HFFc6 (cell line): ENCODE results near the gene LDLRAD4. TPM values are rescaled to one million over a fixed set of nuclear protein-coding genes. Genes with fewer than 3 reads are reported as not detected.

ENCODE experiments used
- DNase-seq: peaks from one replicate; pipeline ENCODE4 v3.0.0-alpha.2; 2018
- H3K27ac Mint-ChIP-seq: 2 replicates; pipeline ENCODE4 v1.8.0; 2020; ENCODE audit warnings: mild to moderate bottlenecking, mixed read lengths
- H3K27me3 Mint-ChIP-seq: 2 replicates; pipeline ENCODE4 v1.8.0; 2021; ENCODE audit warnings: mild to moderate bottlenecking, moderate library complexity, mixed read lengths; ENCODE audit not compliant: insufficient read depth
- H3K36me3 Mint-ChIP-seq: 2 replicates; pipeline ENCODE4 v1.8.0; 2021; ENCODE audit warnings: low read depth, mixed read lengths
- H3K4me1 Mint-ChIP-seq: 2 replicates; pipeline ENCODE4 v1.8.0; 2020; ENCODE audit warnings: low read depth, mixed read lengths
- H3K4me3 Mint-ChIP-seq: 2 replicates; pipeline ENCODE4 v1.8.0; 2020; ENCODE audit warnings: mild to moderate bottlenecking, moderate library complexity, mixed read lengths
- H3K9me3 Mint-ChIP-seq: 2 replicates; pipeline ENCODE4 v1.8.0; 2020; ENCODE audit warnings: mild to moderate bottlenecking, mixed read lengths
- CTCF ChIP-seq: fragments of 200-600 bp; sonication (generic); IDR thresholded peaks from 2 replicates; pipeline ENCODE4 v1.5.0; 2021; ENCODE audit warnings: antibody characterized with exemption, mild to moderate bottlenecking
- total RNA-seq, 6 experiments: library from RNA; stranded (reverse); fragmentation: NEBNext Ultra II Directional; extraction: Animal tissue kit (Norgen Biotek cat#: 25700); gene quantifications; 2 replicates in 1 of 6; 3 replicates in 5 of 6; pipeline ENCODE4 v1.2.3, GENCODE V29; 2021

LDLRAD4 gene
- total RNA-seq, 6 experiments from 2014 or later, result not detected

- no peak for TF ChIP-seq CTCF
- Mint-ChIP-seq H3K36me3 (peaks cover 13% of the 10 kb centered on the region), H3K4me3 (no peak overlapping the region), H3K4me1 (no peaks in the 10 kb centered on the region), H3K27ac (no peak overlapping the region), H3K9me3 (peaks cover 35% of the 10 kb centered on the region), H3K27me3 (peaks cover 5% of the 10 kb centered on the region)
- DNase-seq, result no peak
These were observed 278.2 kb downstream of the LDLRAD4 start for GRCh38 chr18:13496691-13497281.

- peaks cover 26% of the 10 kb centered on the region for H3K9me3 Mint-ChIP-seq
- H3K4me1 Mint-ChIP-seq, result no peaks in the 10 kb centered on the region
- H3K36me3 Mint-ChIP-seq, result peaks cover 13% of the 10 kb centered on the region
- no peak overlapping the region for H3K4me3 Mint-ChIP-seq
- no peak for DNase-seq
- H3K27me3 Mint-ChIP-seq, result peaks cover 9% of the 10 kb centered on the region
- no peak for TF ChIP-seq CTCF
- H3K27ac Mint-ChIP-seq, result no peak overlapping the region
These were observed 281.2 kb downstream of the LDLRAD4 start for GRCh38 chr18:13499803-13500202.

- TF ChIP-seq CTCF, result no peak
- peaks cover 26% of the 10 kb centered on the region for H3K9me3 Mint-ChIP-seq
- H3K36me3 Mint-ChIP-seq, result peaks cover 13% of the 10 kb centered on the region
- H3K4me1 Mint-ChIP-seq, result no peaks in the 10 kb centered on the region
- peaks cover 9% of the 10 kb centered on the region for H3K27me3 Mint-ChIP-seq
- DNase-seq, result peak; percentile 24
- no peak overlapping the region for H3K27ac Mint-ChIP-seq
- H3K4me3 Mint-ChIP-seq, result no peak overlapping the region
These were observed 281.8 kb downstream of the LDLRAD4 start for GRCh38 chr18:13500227-13500865.

- peaks cover 26% of the 10 kb centered on the region for H3K9me3 Mint-ChIP-seq
- DNase-seq, result peak; percentile 3
- peaks cover 9% of the 10 kb centered on the region for H3K27me3 Mint-ChIP-seq
- no peaks in the 10 kb centered on the region for H3K4me1 Mint-ChIP-seq
- H3K36me3 Mint-ChIP-seq, result peaks cover 13% of the 10 kb centered on the region
- H3K4me3 Mint-ChIP-seq, result no peak overlapping the region
- TF ChIP-seq CTCF, result no peak
- H3K27ac Mint-ChIP-seq, result no peak overlapping the region
These were observed 282.4 kb downstream of the LDLRAD4 start for GRCh38 chr18:13500869-13501542.

- peaks cover 26% of the 10 kb centered on the region for H3K9me3 Mint-ChIP-seq
- no peak overlapping the region for H3K4me3 Mint-ChIP-seq
- DNase-seq, result no peak
- H3K4me1 Mint-ChIP-seq, result no peaks in the 10 kb centered on the region
- H3K36me3 Mint-ChIP-seq, result peaks cover 13% of the 10 kb centered on the region
- peaks cover 9% of the 10 kb centered on the region for H3K27me3 Mint-ChIP-seq
- no peak overlapping the region for H3K27ac Mint-ChIP-seq
- TF ChIP-seq CTCF, result no peak
These were observed 283.0 kb downstream of the LDLRAD4 start for GRCh38 chr18:13501543-13501887.
